GM23248 (cell line): ENCODE results near the gene PARD3B.

Experiments
- EZH2 ChIP-seq: fragments of 200-600 bp; sonication (generic); IDR thresholded peaks from 2 replicates; pipeline ENCODE4 v1.6.1; 2018; ENCODE audit warnings: antibody characterized with exemption, mild to moderate bottlenecking; ENCODE audit not compliant: insufficient read depth, poor library complexity, severe bottlenecking
- EZH2phosphoT487 ChIP-seq: fragments of 200-600 bp; sonication (generic); IDR thresholded peaks from 2 replicates; pipeline ENCODE4 v1.6.1; 2018; ENCODE audit warnings: antibody characterized with exemption, moderate library complexity, mild to moderate bottlenecking, low read depth; ENCODE audit not compliant: insufficient read depth

- TF ChIP-seq EZH2 (no peak), EZH2phosphoT487 (no peak)
Measured at GRCh38 chr2:205403244-205403825, 858.1 kb downstream of the PARD3B start.
